GM23248 (cell line): ENCODE measurements around the gene KIF21A.

Source experiments
- EZH2 ChIP-seq: fragments of 200-600 bp; sonication (generic); IDR thresholded peaks from 2 replicates; pipeline ENCODE4 v1.6.1; 2018; ENCODE audit warnings: antibody characterized with exemption, mild to moderate bottlenecking; ENCODE audit not compliant: insufficient read depth, poor library complexity, severe bottlenecking
- EZH2phosphoT487 ChIP-seq: fragments of 200-600 bp; sonication (generic); IDR thresholded peaks from 2 replicates; pipeline ENCODE4 v1.6.1; 2018; ENCODE audit warnings: antibody characterized with exemption, moderate library complexity, mild to moderate bottlenecking, low read depth; ENCODE audit not compliant: insufficient read depth

DNA sequence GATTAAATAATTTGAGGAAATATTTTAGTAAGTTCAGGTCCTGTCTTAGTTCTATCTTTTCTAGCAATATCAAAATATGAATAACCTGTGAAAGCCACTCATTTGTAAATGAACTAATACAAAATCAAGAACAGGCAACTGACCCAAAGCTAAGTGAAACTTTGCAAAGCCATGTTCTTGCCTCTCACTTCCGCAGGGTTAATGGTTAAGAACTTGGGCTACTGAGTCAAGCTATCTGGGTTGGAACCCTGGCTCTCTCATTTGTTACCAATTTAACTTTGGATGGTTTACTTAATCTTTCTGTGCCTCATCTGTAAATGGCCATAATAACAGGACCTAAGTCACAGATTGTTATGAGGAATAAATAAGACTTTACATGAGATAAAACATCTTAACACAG is 2.8 kb downstream of the KIF21A start:
- TF ChIP-seq EZH2phosphoT487 (no peak), EZH2 (no peak)
